Measurements from ENCODE around the gene NXPH4. TPM values are rescaled to one million over a fixed set of nuclear protein-coding genes. Genes with fewer than 3 reads are reported as not detected.
A peak's percentile ranks its signal among the peaks of the same experiment; 100 is the strongest.

NXPH4 gene
- polyA plus RNA-seq, 4 donors: 0.10 to 0.27 TPM; not detected in 2

DNA sequence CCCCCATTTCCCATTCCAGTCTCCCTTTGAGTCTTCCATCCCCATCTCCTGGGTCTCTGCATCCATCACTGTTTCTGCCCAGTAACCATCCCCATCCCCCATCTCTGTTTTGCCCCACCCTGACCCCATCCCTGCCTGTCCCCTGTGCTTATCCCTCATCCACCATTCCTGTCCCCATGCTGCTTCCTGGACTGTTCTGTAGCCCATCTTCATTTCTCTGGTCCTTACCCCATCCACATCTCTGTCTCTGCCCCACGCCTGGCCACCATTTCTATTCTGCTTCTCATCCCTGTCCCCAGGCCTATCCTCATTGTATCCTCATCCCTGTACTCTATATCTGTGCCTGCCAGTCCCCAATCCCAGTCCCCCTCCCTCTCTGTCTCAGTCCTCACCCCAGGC lies 4.2 kb downstream of the NXPH4 start:
- no peak overlapping the region for H3K27ac ChIP-seq (ENCODE audit: low read depth in 1 of 3, low read length in 2 of 3)
- DNase-seq: no peak
- H3K4me3 ChIP-seq (ENCODE audit: low read depth in 1 of 3, low read length in 3 of 3): no peak overlapping the region
- WGBS, 3 donors: 23 to 43% (median 36%) methylated on average over 1 of the region's 1 CpG
- no peaks in the 10 kb centered on the region for H3K9me3 ChIP-seq (ENCODE audit: control insufficient read depth in 2 of 2, insufficient read depth in 1 of 2, low read depth in 1 of 2, low read length in 1 of 2)
- H3K27me3 ChIP-seq (ENCODE audit: control insufficient read depth in 3 of 3, insufficient read depth in 3 of 3, low read length in 3 of 3): peaks cover 0 to 98% (median 74%) of the 10 kb centered on the region in 3 donors
- no peak for FAIRE-seq
- H3K4me1 ChIP-seq (ENCODE audit: control insufficient read depth in 3 of 3, insufficient read depth in 2 of 3, low read depth in 1 of 3, low read length in 2 of 3): peaks cover 0 to 24% (median 0%) of the 10 kb centered on the region in 3 donors
- no peaks in the 10 kb centered on the region for H3K36me3 ChIP-seq (ENCODE audit: control insufficient read depth in 3 of 3, insufficient read depth in 2 of 3, low read depth in 1 of 3, low read length in 3 of 3)

DNA sequence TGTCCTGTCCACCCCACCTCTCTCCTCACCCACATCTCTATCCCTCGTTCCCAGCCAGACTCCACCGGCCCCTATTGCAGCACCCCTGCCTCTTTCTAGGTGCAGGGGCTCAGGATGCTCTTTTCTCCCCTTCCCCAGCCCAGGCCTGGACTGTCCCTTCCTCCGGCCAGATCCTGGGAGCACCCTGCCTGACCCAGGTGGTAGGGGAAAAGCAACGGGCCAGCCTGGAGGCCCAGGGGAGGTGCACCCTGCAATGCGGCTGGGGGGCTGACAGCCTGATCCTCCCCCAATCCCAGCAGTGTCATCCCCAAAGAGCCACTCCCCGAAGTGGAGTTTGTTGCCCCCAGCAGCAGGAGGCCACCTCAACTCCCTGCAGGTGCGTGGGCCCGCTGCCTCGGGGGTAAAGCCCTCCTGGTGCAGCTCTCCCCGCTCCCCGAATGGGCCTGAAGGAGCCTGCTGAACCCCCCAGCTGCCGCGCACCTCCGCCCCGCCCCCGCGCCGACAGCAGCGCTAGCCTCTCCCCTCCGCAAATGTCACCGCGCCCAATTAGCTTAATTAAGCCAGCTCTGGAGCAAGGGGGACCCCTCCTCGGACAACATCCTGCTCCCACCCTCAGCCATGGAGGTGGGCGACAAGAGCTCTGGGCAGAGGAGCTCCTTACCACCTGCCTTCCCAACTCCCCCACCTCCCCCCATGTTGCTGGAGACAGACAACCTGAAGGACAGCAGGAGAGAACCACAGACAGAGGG lies 4.7 kb downstream of the NXPH4 start:
- Histone ChIP-seq H3K4me3 (ENCODE audit: low read depth in 1 of 3, low read length in 3 of 3) (no peak overlapping the region), H3K36me3 (ENCODE audit: control insufficient read depth in 3 of 3, insufficient read depth in 2 of 3, low read depth in 1 of 3, low read length in 3 of 3) (no peaks in the 10 kb centered on the region), H3K4me1 (ENCODE audit: control insufficient read depth in 3 of 3, insufficient read depth in 2 of 3, low read depth in 1 of 3, low read length in 2 of 3) (peaks cover 0 to 23% (median 0%) of the 10 kb centered on the region in 3 donors), H3K9me3 (ENCODE audit: control insufficient read depth in 2 of 2, insufficient read depth in 1 of 2, low read depth in 1 of 2, low read length in 1 of 2) (no peaks in the 10 kb centered on the region), H3K27ac (ENCODE audit: low read depth in 1 of 3, low read length in 2 of 3) (no peak overlapping the region), H3K27me3 (ENCODE audit: control insufficient read depth in 3 of 3, insufficient read depth in 3 of 3, low read length in 3 of 3) (peaks cover under 1 to 98% (median 74%) of the 10 kb centered on the region in 3 donors)
- WGBS, 3 donors: 4 to 14% (median 6%) methylated on average over 19 to 24 of the region's 24 CpGs
- FAIRE-seq (no peak), DNase-seq (no peak)

DNA sequence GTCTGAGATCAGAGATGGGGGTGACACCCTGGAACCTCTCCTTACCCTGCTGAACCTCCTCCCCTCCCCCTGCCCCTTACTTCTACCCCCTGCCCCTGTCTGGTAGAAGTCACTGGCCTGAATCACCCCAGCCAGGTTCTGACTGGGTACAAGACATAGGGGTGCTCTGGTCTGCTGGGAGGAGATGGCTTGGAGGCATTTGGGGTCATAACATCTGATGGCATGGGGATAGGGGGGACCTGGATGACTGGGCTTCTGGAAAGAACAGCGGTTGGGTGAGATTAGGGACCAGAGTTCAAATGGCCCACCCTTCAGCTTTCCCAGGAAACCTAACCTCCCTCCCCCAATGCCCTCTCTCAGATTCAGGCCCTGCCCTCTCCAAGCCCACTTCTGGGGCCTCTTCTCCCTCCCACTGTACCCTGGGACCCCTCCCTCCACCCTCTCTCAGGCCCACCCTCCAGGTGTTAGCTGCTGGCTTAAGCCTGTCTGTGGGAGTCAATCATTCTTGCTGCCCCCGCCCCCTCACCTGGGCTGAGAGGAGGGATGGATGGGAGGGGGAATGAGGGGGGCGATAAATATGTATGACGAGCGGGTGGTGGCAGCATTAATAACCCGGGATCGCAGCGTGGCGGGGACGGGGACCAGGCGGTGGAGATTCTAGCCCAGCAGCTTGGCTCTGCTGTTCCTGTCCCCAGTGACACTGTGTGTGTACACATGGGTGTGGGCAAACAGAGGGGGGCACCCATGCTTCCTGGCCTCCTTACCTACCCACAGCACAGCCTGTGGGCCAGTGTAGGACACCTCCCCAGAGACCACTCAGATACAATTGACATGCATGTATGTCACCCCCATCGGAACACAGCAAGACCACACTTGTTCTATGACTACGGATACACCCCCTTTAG lies 5.9 kb downstream of the NXPH4 start:
- WGBS, 3 donors: 18 to 33% (median 23%) methylated on average over 12 to 13 of the region's 13 CpGs
- Histone ChIP-seq H3K27me3 (ENCODE audit: control insufficient read depth in 3 of 3, insufficient read depth in 3 of 3, low read length in 3 of 3) (peaks cover 4 to 100% (median 71%) of the 10 kb centered on the region in 3 donors), H3K4me1 (ENCODE audit: control insufficient read depth in 3 of 3, insufficient read depth in 2 of 3, low read depth in 1 of 3, low read length in 2 of 3) (peaks cover 0 to 26% (median 0%) of the 10 kb centered on the region in 3 donors), H3K27ac (ENCODE audit: low read depth in 1 of 3, low read length in 2 of 3) (no peak overlapping the region), H3K9me3 (ENCODE audit: control insufficient read depth in 2 of 2, insufficient read depth in 1 of 2, low read depth in 1 of 2, low read length in 1 of 2) (no peaks in the 10 kb centered on the region), H3K4me3 (ENCODE audit: low read depth in 1 of 3, low read length in 3 of 3) (no peak overlapping the region), H3K36me3 (ENCODE audit: control insufficient read depth in 3 of 3, insufficient read depth in 2 of 3, low read depth in 1 of 3, low read length in 3 of 3) (no peaks in the 10 kb centered on the region)
- FAIRE-seq (no peak), DNase-seq (no peak)

DNA sequence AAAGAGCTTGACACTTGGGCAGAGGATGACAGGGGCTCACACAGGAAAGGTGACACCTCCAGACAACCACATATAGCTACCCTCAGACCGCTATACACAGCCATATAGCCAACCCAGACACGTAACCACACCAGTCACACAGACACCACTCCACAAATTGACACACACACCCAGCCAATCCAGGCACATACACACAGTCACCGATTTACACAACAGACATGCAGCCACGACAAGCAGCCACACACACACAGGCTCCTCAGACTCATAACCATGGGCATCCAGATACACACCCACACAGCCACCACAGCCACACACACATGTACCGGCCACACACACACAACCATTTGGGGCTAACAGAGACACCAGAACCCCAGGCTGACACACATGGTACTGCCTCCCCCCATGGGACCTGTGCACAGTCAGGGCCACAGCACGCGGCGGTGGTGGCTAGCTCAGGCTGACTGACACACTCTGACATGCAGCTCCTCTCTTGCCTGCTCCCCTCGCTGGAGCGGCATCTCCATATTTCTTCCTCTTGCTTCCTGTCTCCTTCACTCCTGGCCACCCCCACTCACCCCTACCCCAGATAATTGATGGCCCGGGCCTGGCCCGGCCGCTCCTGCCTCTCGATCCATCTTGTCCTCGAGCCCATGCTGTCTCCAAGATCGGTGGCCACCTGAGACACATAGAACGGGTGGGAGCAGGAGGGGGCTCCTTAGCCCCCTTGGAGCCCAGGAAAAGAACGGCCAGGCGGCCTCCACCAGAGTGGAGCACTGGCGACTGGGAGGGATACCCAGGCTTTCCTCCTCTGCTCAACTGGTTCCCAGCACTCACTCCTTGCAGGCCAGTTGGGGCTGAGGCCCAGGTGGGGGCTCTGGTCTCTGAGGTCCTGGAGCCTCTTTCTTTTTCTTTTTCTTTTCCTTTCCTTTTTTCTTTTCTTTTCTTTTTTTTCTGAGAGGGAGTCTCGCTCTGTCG lies 6.9 kb downstream of the NXPH4 start:
- FAIRE-seq (no peak), DNase-seq (no peak)
- 47 to 55% (median 50%) methylated on average over 22 of the region's 22 CpGs for WGBS, 3 donors
- no peak overlapping the region for H3K27ac ChIP-seq (ENCODE audit: low read depth in 1 of 3, low read length in 2 of 3)
- H3K36me3 ChIP-seq (ENCODE audit: control insufficient read depth in 3 of 3, insufficient read depth in 2 of 3, low read depth in 1 of 3, low read length in 3 of 3): no peaks in the 10 kb centered on the region
- H3K4me3 ChIP-seq (ENCODE audit: low read depth in 1 of 3, low read length in 3 of 3): no peak overlapping the region
- peaks cover 4 to 95% (median 63%) of the 10 kb centered on the region in 3 donors for H3K27me3 ChIP-seq (ENCODE audit: control insufficient read depth in 3 of 3, insufficient read depth in 3 of 3, low read length in 3 of 3)
- H3K4me1 ChIP-seq (ENCODE audit: control insufficient read depth in 3 of 3, insufficient read depth in 2 of 3, low read depth in 1 of 3, low read length in 2 of 3): peaks cover 0 to 24% (median 0%) of the 10 kb centered on the region in 3 donors
- no peaks in the 10 kb centered on the region for H3K9me3 ChIP-seq (ENCODE audit: control insufficient read depth in 2 of 2, insufficient read depth in 1 of 2, low read depth in 1 of 2, low read length in 1 of 2)

DNA sequence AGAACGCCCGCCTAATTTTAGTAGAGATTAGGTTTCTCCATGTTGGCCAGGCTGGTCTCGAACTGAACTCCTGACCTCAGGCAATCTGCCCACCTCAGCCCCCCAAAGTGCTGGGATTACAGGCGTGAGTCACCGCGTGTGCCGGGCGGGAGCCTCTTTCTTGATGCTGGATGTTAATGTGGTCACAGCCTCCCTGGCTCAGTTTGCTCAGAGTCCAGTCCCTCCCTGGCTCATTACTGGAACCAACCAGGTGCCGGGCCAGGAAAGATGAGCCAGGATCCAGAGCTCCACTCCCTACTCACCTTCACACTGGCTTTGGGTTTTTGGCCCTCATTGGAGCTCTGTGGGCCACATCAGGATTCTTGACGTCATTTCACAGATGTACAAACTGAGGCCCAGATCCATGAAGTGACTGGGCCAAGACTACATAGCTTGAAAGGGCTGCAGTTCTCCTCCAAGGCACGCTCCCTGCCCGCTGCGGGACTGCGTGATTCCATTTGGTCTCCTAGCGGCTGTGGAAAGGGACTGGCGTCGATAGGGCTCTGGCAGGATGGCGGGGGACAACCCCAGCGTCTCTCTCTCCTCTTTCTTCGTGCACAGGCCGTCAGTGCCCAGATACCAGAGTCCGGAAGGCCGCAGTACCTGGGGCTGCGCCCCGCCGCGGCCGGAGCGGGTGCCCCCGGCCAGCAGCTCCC lies 7.8 kb downstream of the NXPH4 start:
- DNase-seq (no peak), FAIRE-seq (no peak)
- Histone ChIP-seq H3K36me3 (ENCODE audit: control insufficient read depth in 3 of 3, insufficient read depth in 2 of 3, low read depth in 1 of 3, low read length in 3 of 3) (no peaks in the 10 kb centered on the region), H3K27ac (ENCODE audit: low read depth in 1 of 3, low read length in 2 of 3) (no peak overlapping the region), H3K4me3 (ENCODE audit: low read depth in 1 of 3, low read length in 3 of 3) (no peak overlapping the region), H3K9me3 (ENCODE audit: control insufficient read depth in 2 of 2, insufficient read depth in 1 of 2, low read depth in 1 of 2, low read length in 1 of 2) (no peaks in the 10 kb centered on the region), H3K27me3 (ENCODE audit: control insufficient read depth in 3 of 3, insufficient read depth in 3 of 3, low read length in 3 of 3) (peaks cover 4 to 94% (median 54%) of the 10 kb centered on the region in 3 donors), H3K4me1 (ENCODE audit: control insufficient read depth in 3 of 3, insufficient read depth in 2 of 3, low read depth in 1 of 3, low read length in 2 of 3) (peaks cover 0 to 27% (median 0%) of the 10 kb centered on the region in 3 donors)
- WGBS, 3 donors: 24 to 41% (median 36%) methylated on average over 29 to 30 of the region's 30 CpGs

DNA sequence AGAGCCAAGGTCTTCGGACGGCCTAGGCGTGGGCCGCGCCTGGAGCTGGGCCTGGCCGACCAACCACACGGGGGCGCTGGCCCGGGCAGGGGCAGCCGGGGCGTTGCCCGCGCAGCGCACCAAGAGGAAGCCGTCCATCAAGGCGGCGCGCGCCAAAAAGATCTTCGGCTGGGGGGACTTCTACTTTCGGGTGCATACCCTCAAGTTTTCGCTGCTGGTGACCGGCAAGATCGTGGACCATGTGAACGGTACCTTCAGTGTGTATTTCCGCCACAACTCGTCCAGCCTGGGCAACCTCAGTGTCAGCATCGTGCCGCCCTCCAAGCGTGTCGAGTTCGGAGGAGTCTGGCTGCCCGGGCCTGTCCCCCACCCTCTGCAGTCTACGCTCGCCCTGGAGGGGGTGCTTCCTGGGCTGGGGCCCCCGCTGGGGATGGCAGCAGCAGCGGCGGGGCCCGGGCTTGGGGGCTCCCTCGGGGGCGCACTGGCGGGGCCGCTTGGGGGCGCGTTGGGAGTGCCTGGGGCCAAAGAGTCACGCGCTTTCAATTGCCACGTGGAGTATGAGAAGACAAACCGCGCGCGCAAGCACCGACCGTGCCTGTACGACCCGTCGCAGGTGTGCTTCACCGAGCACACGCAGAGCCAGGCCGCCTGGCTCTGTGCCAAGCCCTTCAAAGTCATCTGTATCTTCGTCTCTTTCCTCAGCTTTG lies 8.5 kb downstream of the NXPH4 start:
- no peak overlapping the region for H3K27ac ChIP-seq (ENCODE audit: low read depth in 1 of 3, low read length in 2 of 3)
- H3K27me3 ChIP-seq (ENCODE audit: control insufficient read depth in 3 of 3, insufficient read depth in 3 of 3, low read length in 3 of 3): peaks cover 4 to 87% (median 49%) of the 10 kb centered on the region in 3 donors
- H3K36me3 ChIP-seq (ENCODE audit: control insufficient read depth in 3 of 3, insufficient read depth in 2 of 3, low read depth in 1 of 3, low read length in 3 of 3): no peaks in the 10 kb centered on the region
- H3K4me3 ChIP-seq (ENCODE audit: low read depth in 1 of 3, low read length in 3 of 3): peak overlapping the region in 1 of 3 donors; percentile 4
- DNase-seq (peak; percentile 49 to 67), FAIRE-seq (no peak)
- peaks cover 0 to 25% (median 0%) of the 10 kb centered on the region in 3 donors for H3K4me1 ChIP-seq (ENCODE audit: control insufficient read depth in 3 of 3, insufficient read depth in 2 of 3, low read depth in 1 of 3, low read length in 2 of 3)
- H3K9me3 ChIP-seq (ENCODE audit: control insufficient read depth in 2 of 2, insufficient read depth in 1 of 2, low read depth in 1 of 2, low read length in 1 of 2): no peaks in the 10 kb centered on the region
- WGBS, 3 donors: 5 to 7% (median 6%) methylated on average over 54 to 61 of the region's 61 CpGs

DNA sequence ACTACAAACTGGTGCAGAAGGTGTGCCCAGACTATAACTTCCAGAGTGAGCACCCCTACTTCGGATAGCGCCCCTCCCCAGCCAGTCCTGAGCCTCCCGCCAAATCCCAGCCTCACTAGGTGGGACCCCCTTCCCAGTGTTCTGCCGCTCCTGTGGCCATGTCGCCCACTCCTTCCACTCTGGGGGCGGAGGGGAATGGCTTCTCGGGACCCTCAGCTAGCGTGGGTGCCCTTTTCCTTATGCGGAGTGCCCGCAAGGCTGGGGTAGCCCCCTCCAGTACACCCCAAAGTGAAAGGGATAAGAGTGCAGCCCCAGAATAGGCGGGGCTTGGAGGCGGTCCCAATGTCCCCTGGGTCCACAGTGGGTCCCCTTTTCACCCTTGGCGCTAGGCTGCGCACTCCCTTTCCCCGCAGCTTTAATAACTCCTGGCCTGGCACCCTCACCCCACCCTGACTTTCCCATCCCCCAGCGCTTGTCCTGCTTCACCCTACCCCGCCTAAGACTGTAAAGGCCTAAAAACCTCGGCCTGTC lies 9.2 kb downstream of the NXPH4 start:
- FAIRE-seq (no peak), DNase-seq (no peak)
- WGBS, 3 donors: 30 to 33% (median 33%) methylated on average over 17 to 18 of the region's 18 CpGs
- Histone ChIP-seq H3K4me1 (ENCODE audit: control insufficient read depth in 3 of 3, insufficient read depth in 2 of 3, low read depth in 1 of 3, low read length in 2 of 3) (peaks cover 0 to 31% (median 0%) of the 10 kb centered on the region in 3 donors), H3K36me3 (ENCODE audit: control insufficient read depth in 3 of 3, insufficient read depth in 2 of 3, low read depth in 1 of 3, low read length in 3 of 3) (peaks cover 0 to 2% (median 0%) of the 10 kb centered on the region in 3 donors), H3K9me3 (ENCODE audit: control insufficient read depth in 2 of 2, insufficient read depth in 1 of 2, low read depth in 1 of 2, low read length in 1 of 2) (no peaks in the 10 kb centered on the region), H3K27ac (ENCODE audit: low read depth in 1 of 3, low read length in 2 of 3) (no peak overlapping the region), H3K4me3 (ENCODE audit: low read depth in 1 of 3, low read length in 3 of 3) (no peak overlapping the region), H3K27me3 (ENCODE audit: control insufficient read depth in 3 of 3, insufficient read depth in 3 of 3, low read length in 3 of 3) (peaks cover 4 to 81% (median 46%) of the 10 kb centered on the region in 3 donors)

Measured in small intestine (tissue), 7 donors.